Adrenal gland (tissue), 12 donors: ENCODE data around the gene CEBPZ. TPM values are rescaled to one million over a fixed set of nuclear protein-coding genes. Genes with fewer than 3 reads are reported as not detected.
"Not testable (repeated sequence)": the region's sequence is repeated elsewhere in the genome, so short reads cannot be mapped to it uniquely, and the experiment has no call there.

Source experiments
- DNase-seq, 7 donors: peaks; one replicate each; pipeline ENCODE4 v3.0.0-alpha.2; 2019 to 2020
- H3K27ac ChIP-seq, 5 donors: fragments of 200-600 bp; sonication (generic) in 4 of 5; 1 replicate in 3 of 5; 2 replicates in 2 of 5; pipeline versions ENCODE4 v1.5.1 to v1.8.0; 2016 to 2020; ENCODE audit warnings: mild to moderate bottlenecking in 1 of 5
- H3K27me3 ChIP-seq: fragments of 200-600 bp; 2 replicates; pipeline ENCODE4 v1.8.0; 2021
- H3K36me3 ChIP-seq, 2 donors: fragments of 200-600 bp; replicated peaks in 1 of 2; 1 replicate in 1 of 2; 2 replicates in 1 of 2; pipeline versions ENCODE4 v1.5.1 to v1.8.0; 2018 to 2022
- H3K4me1 ChIP-seq, 2 donors: fragments of 200-600 bp; replicated peaks in 1 of 2; 1 replicate in 1 of 2; 2 replicates in 1 of 2; pipeline versions ENCODE4 v1.5.1 to v1.8.0; 2018 to 2021
- H3K4me3 ChIP-seq, 4 donors: fragments of 200-600 bp; sonication (generic) in 3 of 4; one replicate each; pipeline ENCODE4 v1.5.1; 2016 to 2018
- H3K9me3 ChIP-seq, 3 donors: fragments of 200-600 bp; sonication (generic) in 1 of 3; replicated peaks in 1 of 3; 1 replicate in 2 of 3; 2 replicates in 1 of 3; pipeline versions ENCODE4 v1.5.1 to v1.8.0; 2016 to 2021
- CTCF ChIP-seq, 6 experiments: fragments of 450-650 bp in 4 of 6; fragments of 200-600 bp in 2 of 6; sonication (generic) in 1 of 6; IDR thresholded peaks; 1 replicate in 5 of 6; 2 replicates in 1 of 6; pipeline versions ENCODE4 v1.5.1 to v1.8.0; 2016 to 2021; ENCODE audit warnings: antibody characterized with exemption in 6 of 6, mild to moderate bottlenecking in 2 of 6, moderate library complexity in 1 of 6
- POLR2A ChIP-seq, 2 donors: fragments of 450-650 bp; IDR thresholded peaks; one replicate each; pipeline ENCODE4 v1.6.1; 2017; ENCODE audit warnings: antibody characterized with exemption in 2 of 2, mild to moderate bottlenecking in 2 of 2, moderate library complexity in 1 of 2
- WGBS, 4 donors: extraction: QIAGEN DNeasy Blood & Tissue Kit in 2 of 4; methylation state at CpG; one replicate each; pipeline versions ENCODE4 v1.1.5 to v1.1.7; 2013 to 2017; 5-methylcytosine and 5-hydroxymethylcytosine counted together
- intact Hi-C, 2 donors: fragments of 100-400 bp; cut with DNase I; formaldehyde crosslinking; loops; one replicate each; pipeline versions ENCODE4 v1.14.1 to v1.15.0; 2022 to 2023
- polyA plus RNA-seq, 3 donors: library from polyadenylated mRNA; stranded (reverse); fragments of 200-250 nt in 2 of 3; fragments of 350-450 nt in 1 of 3; fragmentation: Illumina TruSeq in 1 of 3; extraction: RNeasy Lipid Tissue Mini Kit (QIAGEN cat#74804) in 1 of 3; gene quantifications; one replicate each; pipeline ENCODE4 v1.2.3, GENCODE V29; 2013 to 2014
- total RNA-seq, 9 donors: library from RNA; depleted of rRNA in 4 of 9; stranded (reverse); fragments of >200 nt in 4 of 9; fragments of 120-200 nt in 1 of 9; fragmentation: NEBNext Ultra II Directional in 1 of 9; extraction: Animal tissue kit (Norgen Biotek cat#: 25700) in 1 of 9; gene quantifications; one replicate each; pipeline versions ENCODE4 v1.1.0 to v1.2.4, GENCODE V29; 2013 to 2023
- donor health status: healthy with polysubstance abuse.
- donor health status: Bipolar disorder and iron deficiency.
- donor health status: DM: yes; HTN: yes; CAD: no.
- donor health status: DM: no; HTN: no; CAD: no.
- donor health status: DM: no; HTN: no; CAD: no.
- donor health status: DM: yes; HTN: yes; CAD: no.

Gene CEBPZ
- total and polyA plus RNA-seq, 12 donors = 27.2 to 111 (median 66.7) TPM

GRCh38 chr2:37228788-37229187, 2.6 kb downstream of the CEBPZ start:
- Histone ChIP-seq H3K27me3 (no peaks in the 10 kb centered on the region), H3K9me3 (no peaks in the 10 kb centered on the region), H3K4me1 (peaks cover 16 to 56% of the 10 kb centered on the region in 2 donors), H3K36me3 (peaks cover 0 to 18% of the 10 kb centered on the region in 2 donors), H3K27ac (no peak overlapping the region), H3K4me3 (no peak overlapping the region)
- TF ChIP-seq CTCF (IDR thresholded peaks at IDR 0.05) (no peak), POLR2A (IDR thresholded peaks at IDR 0.05) (no peak)
- intact Hi-C loops = no loop called here
- 92 to 97% (median 96%) methylated on average over 3 of the region's 3 CpGs for WGBS, 4 donors
- DNase-seq = no peak

DNA sequence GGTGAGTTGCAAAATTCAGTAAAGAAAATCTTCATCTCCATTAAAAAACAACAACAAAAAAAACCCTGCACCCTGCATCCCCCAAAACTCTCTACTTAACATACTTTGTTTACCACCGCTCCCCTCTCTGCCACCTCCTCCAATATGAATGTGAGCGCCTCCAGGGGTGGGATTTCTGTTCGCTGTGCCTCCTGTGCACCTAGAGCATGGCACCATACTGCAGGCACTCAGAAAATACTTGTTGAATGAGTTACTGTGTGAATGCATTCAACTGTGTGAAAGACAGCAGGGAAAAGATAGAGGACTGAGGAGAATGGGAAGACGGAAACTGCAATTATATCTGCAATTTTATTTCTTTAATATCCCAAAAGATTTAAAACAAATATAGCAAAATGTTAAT, 4.5 kb downstream of the CEBPZ start:
- H3K27me3 ChIP-seq = no peaks in the 10 kb centered on the region
- peaks cover 16 to 40% of the 10 kb centered on the region in 2 donors for H3K4me1 ChIP-seq
- no peaks in the 10 kb centered on the region for H3K9me3 ChIP-seq
- no peak overlapping the region for H3K4me3 ChIP-seq
- WGBS, 4 donors = 95 to 98% (median 98%) methylated on average over 4 of the region's 4 CpGs
- no peak overlapping the region for H3K27ac ChIP-seq
- TF ChIP-seq POLR2A (IDR thresholded peaks at IDR 0.05) (no peak), CTCF (IDR thresholded peaks at IDR 0.05) (no peak)
- no peak for DNase-seq
- intact Hi-C loops = no loop called here
- peaks cover 0 to 29% of the 10 kb centered on the region in 2 donors for H3K36me3 ChIP-seq

DNA sequence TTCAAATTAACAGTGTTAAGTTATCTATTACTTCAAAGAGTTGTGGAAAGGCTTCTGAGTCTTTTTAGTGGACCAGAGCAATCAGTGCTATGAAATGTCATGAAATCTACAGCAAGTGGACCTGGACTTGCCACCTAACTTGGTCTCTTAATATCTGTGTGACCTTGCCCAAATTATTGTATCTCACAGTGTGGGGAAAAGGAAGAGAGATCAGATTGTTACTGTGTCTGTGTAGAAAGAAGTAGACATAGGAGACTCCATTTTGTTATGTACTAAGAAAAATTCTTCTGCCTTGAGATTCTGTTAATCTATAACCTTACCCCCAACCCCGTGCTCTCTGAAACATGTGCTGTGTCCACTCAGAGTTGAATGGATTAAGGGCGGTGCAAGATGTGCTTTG, 6.3 kb downstream of the CEBPZ start:
- H3K27me3 ChIP-seq, H3K9me3 ChIP-seq, H3K4me3 ChIP-seq, DNase-seq, H3K27ac ChIP-seq, intact Hi-C loops: not testable (repeated sequence)
- 80% methylated on average over 1 of the region's 2 CpGs; no CpG with 5 or more reads in 3 of the 4 donors for WGBS, 4 donors
- Histone ChIP-seq H3K4me1 (peaks cover 11 to 33% of the 10 kb centered on the region in 2 donors), H3K36me3 (peaks cover 0 to 44% of the 10 kb centered on the region in 2 donors)

- Histone ChIP-seq H3K27ac (no peak overlapping the region), H3K4me3 (no peak overlapping the region), H3K27me3 (no peaks in the 10 kb centered on the region), H3K9me3 (no peaks in the 10 kb centered on the region), H3K36me3 (peaks cover 0 to 52% of the 10 kb centered on the region in 2 donors), H3K4me1 (peaks cover 4 to 22% of the 10 kb centered on the region in 2 donors)
- TF ChIP-seq POLR2A (IDR thresholded peaks at IDR 0.05) (no peak), CTCF (IDR thresholded peaks at IDR 0.05) (no peak)
- DNase-seq = no peak
- WGBS, 4 donors = 91 to 96% (median 92%) methylated on average over 1 of the region's 1 CpG
- intact Hi-C loops = no loop called here
Observed at GRCh38 chr2:37224063-37224462, 7.3 kb downstream of the CEBPZ start.

- intact Hi-C loops = no loop called here
- TF ChIP-seq CTCF (IDR thresholded peaks at IDR 0.05) (no peak), POLR2A (IDR thresholded peaks at IDR 0.05) (no peak)
- H3K9me3 ChIP-seq = no peaks in the 10 kb centered on the region
- H3K4me3 ChIP-seq = no peak overlapping the region
- no peaks in the 10 kb centered on the region for H3K27me3 ChIP-seq
- no peak overlapping the region for H3K27ac ChIP-seq
- peaks cover 0 to 57% of the 10 kb centered on the region in 2 donors for H3K36me3 ChIP-seq
- 55 to 74% (median 65%) methylated on average over 4 of the region's 4 CpGs for WGBS, 4 donors
- peaks cover 4 to 19% of the 10 kb centered on the region in 2 donors for H3K4me1 ChIP-seq
- peak in 6 of 7 donors; percentile 19 to 68 (median 50) for DNase-seq
Observed at GRCh38 chr2:37223131-37223530, 8.3 kb downstream of the CEBPZ start.
